Cortex of kidney (tissue), 1 donor: Measurements from ENCODE around the gene STAT1.
"Not testable (repeated sequence)": the region's sequence is repeated elsewhere in the genome, so short reads cannot be mapped to it uniquely, and the experiment has no call there.

Experiments
- DNase-seq: peaks from one replicate; lab custom pipeline; 2025; lab: John Stamatoyannopoulos, UW

STAT1 gene

DNA sequence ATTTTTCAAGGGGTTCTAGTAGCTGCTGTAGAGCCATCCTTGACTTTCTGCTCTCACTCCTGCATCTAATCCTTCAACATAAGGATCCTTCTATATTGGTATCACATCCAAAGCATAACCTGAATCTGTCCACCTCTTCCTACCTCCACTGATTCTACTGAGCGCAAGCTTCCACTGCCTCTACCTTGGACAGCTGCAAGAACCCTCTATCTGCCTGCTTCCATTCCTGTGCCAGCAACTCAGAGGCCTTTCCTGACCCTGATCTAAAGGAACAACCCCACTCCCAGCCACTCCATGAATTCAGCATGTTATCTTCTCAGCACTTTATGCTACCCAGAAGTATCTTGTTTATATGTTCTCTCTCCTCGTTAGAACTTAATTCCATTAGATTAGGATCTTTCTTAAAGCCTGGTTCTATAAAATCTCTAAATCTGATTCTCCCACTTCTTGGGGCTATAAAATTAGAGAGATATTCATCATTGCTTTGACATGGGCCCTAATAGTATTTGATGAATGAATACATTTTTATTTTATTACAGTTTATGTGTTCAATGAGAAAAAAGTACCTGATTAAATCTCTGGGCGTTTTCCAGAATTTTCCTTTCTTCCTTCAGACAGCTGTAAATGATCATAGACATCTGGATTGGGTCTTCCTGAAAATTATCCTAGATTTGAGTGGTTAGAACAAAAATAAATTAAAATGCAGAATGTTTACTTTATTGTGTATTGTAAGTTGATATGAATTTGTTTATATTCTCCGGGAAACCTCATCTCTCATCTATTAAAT is 6.8 kb downstream of the STAT1 start:
- DNase-seq, result no peak

- no peak for DNase-seq
Measured at GRCh38 chr2:191006297-191006696, 7.7 kb downstream of the STAT1 start.

DNA sequence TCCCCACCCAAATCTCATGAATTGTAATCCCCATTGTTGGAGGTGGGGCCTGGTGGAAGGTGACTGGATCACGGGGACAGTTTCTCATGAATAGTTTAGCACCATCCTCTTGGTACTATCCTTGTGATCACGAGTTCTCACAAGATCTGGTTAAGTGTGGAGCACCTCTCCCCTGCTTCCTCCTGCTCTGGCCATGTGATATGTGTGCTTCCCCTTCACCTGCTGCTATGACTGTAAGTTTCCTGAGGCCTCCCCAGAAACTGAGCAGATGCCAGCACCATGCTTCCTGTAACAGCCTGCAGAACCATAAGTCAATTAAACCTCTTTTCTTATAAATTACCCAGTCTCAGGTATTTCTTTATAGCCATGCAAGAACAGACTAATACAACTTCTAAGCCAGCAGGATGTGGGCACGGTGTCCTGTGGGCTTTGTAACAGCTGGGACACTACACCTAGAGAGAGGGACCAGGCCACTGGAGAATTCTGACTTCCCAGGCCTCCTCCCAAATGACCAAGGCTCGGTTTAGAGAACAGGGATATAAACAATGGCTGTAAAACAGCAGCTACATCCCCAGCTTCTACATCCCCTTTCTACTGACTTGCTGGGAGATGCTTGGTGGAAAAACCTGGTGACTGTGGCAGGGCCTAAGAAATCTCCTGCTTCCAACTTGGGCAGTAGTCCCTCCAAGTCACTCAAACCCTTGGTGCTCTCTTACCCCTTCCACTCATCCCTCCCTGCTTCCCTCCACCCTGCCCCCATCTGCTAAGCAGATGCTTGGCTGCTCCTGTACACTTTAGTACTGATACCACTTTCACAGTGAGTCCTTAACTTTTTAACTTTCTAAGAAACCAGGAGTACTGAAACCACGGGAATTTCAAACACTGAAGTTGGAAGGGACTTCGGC is 10.3 kb downstream of the STAT1 start:
- DNase-seq, result no peak

- DNase-seq, result no peak
Measured at GRCh38 chr2:191001624-191002023, 12.3 kb downstream of the STAT1 start.

GRCh38 chr2:191001032-191001431 is 12.9 kb downstream of the STAT1 start:
- DNase-seq, result no peak

DNA sequence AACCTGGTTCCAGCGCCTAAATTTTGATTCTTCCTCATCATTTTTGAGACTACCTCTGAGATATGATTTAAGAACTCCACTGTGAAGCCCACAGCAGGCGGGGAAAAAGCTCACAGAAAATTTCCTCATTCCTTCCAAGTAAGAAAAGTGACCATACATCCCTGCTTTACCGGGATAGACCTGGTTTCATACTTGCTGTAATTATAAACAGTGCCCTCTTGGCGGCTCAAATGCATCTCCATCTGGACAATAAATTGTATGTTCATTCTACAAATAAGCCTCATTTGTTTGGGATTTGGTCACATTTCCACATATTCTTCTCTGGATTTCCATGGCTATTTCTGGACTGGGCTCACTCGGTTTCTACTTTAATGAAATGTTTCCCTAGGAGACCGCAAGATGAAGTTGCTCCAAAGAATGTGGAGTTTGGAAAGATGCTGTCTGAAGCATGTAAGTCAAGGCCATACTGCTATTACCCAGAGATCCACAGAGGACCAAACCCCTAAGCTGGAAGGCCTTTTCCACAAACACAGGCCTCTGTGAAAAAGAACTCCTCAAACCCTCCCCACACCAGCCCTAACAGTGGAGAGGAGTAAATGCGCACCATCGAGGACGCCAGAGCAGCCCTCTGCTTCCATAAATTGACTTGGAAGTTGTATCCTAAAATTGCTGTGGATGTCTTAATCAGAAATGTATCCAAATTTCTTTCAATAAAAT is 13.9 kb downstream of the STAT1 start:
- DNase-seq, result no peak

DNA sequence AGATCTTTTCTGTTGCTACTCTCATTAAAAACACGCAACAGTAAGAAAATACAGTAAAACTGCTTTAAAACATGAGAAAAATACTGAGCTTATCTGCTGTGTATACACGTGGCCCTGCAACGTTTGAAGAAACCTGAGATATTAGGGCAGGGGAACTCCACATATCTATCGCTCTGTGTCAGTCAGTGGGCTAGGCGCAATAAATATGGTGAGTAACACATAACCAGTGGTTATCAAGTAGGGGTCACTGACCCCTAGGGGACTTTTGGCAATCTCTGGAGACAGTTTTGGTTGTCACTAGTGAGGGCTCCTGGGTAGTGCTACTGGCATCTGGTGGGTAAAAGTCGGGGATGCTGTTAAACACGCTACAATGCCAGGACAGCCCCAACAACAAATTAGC is 14.9 kb downstream of the STAT1 start:
- no peak for DNase-seq

DNA sequence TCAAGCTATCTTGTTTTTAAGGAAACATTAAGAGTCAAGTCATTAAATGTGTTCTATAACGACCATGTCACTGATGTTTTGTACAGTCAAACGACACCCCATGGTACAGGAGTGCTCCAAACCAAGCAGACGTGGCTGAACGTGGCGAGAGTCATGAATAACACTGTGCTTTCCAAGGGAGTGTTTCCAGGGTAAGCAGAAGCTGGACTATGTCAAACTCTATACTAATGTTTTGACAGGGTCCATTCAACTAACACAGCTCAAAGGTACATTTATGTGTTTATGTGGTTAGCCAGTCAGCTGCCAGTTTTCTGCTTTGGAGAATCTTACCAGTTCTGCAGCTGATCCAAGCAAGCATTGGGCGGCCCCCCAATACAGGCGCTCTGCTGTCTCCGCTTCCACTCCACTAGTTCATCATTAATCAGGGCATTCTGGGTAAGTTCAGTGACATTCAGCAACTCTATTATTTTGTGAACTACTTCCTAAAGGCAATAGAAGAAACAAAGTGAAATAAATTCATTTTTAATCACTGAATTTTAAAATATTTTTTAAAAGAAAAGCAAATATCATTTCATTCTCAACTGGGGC is 16.4 kb downstream of the STAT1 start:
- DNase-seq, result no peak

DNA sequence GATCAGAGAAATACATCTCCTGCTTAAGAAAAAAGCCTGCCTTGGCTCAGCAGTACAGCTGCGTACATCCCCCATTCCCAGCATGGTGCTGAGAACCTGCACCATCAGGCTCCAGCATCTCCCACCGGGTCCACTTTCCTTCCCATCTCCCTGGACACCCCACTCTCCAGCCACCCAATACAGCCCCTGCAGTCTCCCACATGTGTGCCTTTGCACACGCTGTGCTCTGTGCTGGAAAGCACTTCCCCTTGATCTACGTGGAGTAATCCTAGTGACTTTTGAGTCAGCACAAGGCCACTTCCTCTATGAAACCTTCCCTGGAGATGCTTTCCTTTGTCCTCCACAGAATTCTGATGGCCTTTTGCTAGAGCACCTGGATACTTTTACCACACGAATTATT is 17.0 kb downstream of the STAT1 start:
- no peak for DNase-seq

- no peak for DNase-seq
Measured at GRCh38 chr2:190996338-190996946, 17.5 kb downstream of the STAT1 start.

GRCh38 chr2:190995315-190995714 is 18.7 kb downstream of the STAT1 start:
- not testable (repeated sequence) for DNase-seq

- DNase-seq, result no peak
Measured at GRCh38 chr2:190994148-190994547, 19.8 kb downstream of the STAT1 start.

DNA sequence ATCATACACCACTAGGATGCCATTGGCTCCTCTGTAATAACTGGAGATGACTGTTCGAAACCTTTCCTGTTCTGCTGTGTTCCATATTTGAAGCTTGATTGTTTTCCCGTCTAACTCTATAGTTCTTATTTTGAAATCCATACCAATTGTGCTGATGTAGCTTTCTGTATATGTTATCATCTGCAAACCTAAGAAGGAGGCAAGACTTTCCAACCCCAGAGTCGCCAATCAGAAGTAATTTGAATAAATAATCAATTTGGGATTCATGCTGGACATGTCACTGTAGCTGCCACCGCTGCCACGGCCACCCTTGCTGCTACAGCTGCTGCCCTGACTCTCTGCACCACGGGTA is 20.7 kb downstream of the STAT1 start:
- no peak for DNase-seq

DNA sequence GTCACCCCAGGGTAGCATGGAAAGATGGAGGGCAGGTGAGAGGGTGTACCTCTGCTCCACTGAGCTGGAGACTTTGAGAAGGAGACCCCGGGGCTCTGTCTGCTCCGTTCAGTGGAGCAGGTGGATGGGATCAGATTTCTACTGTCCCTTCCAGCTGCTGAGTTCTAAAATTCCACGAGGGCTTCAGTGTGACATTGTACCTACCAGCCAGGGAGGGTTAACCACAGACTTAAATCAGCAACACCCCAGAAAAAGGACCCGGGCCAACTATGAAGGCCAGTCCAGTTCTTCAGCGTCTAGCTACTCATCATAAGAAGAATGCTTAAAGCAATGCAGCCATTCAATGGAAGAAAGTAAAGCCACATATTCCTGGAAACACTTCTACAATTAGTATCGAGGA is 23.8 kb downstream of the STAT1 start:
- DNase-seq, result no peak

DNA sequence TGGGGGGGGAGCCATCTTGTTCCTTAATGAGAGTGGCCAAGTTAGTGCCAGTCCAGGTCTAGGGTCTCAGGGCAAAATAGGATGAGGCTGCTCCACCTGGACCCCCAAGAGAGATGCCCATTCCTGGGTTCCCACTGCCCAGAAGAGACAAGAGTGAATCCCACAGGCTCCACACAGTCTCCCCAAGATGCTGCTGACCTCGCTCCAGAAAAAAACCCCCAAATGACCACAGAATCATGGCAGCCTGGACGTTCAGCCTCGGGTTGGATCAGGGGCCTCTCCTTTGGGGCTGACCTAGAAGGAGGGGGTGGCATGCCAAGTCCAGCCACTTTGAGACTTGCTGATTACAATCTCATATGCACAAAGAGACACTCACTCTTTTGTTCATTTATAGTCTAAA is 25.1 kb downstream of the STAT1 start:
- DNase-seq, result no peak

DNA sequence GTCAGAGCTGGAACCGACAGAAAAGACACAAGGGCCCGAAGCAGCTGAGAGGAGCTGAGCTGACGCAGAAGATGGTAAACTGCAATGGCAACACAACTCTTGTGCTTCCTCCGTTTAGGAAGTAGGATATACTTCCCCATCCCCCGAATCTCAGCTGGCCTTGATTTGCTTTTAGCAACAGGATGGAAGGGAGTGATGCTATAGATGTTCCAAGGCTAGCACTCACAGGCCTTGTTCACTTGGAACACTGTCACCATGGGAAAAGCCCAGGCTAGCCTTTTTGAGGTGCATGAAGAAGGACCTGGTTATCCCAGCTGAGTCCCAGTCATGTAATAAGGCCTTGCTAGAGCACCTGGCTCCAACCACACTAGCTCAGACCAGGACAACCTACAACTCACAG is 26.0 kb downstream of the STAT1 start:
- no peak for DNase-seq

DNA sequence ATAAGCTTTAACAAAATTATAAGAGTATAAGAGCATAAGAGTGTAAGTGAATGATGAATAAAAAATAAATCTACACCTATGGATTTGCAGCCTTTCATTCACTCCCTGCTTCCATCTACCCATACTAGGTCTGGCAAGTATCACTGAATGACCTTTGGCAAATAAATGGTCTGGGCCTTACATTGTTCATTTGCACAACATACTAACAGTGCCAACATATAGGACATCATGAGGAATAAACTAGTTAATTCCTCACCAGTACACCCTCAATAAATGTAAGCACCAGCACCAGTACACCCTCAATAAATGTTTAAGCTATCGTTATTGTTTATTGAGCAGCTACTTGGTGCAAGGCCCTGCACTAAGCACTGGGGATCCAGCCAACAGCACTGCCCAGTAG is 26.9 kb downstream of the STAT1 start:
- DNase-seq, result no peak

DNA sequence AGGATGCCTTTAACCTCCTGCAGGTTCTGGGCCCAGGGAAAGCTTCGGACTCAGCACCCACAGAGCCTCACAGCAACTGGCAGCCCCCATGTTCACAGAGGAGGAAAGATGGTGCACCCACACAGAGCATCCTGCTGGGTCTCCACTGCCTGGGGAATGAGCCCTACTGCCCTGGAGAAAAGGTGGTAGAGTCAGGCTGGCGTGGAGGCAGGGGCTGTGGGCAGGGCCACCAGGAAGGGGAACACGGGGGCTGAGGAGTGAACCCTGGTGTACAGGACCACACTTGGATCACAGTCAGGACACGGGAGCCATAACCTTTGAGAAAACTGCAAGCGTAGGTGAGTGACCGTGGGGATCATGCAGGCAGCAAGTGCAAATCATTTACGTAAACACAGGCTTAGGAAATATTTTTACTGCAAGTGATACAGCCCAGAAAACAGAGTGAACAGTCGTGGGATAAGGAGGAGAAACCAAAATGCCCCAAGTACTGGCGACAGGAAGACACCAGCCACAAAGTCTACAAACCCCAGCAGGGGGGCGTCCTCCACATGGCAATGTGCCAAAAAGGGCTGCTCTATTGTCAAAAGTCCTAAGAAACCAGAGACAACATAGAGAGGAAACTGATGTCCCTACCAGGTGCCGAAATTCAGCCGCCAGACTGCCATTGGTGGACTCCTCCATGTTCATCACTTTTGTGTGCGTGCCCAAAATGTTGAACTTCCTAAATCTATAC is 27.6 kb downstream of the STAT1 start:
- DNase-seq, result no peak

GRCh38 chr2:190984595-190984994 is 29.4 kb downstream of the STAT1 start:
- no peak for DNase-seq

GRCh38 chr2:190982262-190983034 is 31.5 kb downstream of the STAT1 start:
- no peak for DNase-seq
